ENCODE measurements around the gene ICE1.

GRCh38 chr5:5374009-5374715 lies 48.3 kb upstream of the ICE1 start:
- TF ChIP-seq CTCF (IDR thresholded peaks at IDR 0.05) (no peak), POLR2A (IDR thresholded peaks at IDR 0.05) (no peak)

Data from esophagus squamous epithelium (tissue), 4 donors.